ENCODE results near the gene GPD2.
"Not testable (repeated sequence)": the region's sequence is repeated elsewhere in the genome, so short reads cannot be mapped to it uniquely, and the experiment has no call there.

GPD2 gene

DNA sequence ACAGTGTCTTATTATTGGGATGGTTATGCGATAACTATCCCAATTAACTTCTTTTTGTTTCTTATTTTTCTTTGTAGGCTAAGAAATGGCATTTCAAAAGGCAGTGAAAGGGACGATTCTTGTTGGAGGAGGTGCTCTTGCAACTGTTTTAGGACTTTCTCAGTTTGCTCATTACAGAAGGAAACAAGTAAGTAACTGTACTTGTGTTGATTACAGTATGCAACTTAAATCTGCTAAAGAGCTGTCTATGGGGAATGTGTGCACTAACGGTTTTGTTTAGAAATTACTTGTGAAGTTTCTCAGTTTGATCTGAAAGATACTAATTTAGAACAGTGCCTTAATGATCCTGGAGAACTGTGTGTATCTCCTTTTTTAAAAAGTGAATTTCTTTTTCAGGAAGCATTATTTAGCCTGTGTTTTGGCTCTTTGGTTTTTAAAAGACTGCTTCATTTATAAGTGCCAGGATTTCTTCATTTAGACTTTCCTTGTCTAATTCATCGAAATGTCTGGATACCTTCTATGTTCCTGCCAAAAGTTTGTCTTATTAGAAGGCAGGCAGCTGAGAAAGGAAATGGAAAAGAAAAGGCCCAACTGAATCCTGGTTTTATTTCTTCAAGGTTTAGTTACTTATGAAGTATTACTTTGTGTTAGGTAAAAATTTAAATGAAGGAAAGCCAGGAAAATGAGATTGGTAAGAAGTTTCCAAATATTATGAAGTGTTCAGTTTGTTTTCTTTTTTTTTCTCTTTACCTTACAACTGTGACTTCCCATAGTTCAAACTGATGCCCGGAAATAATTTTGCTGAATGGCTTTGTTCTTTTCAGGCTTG, 40.1 kb downstream of the GPD2 start:
- DNase-seq (ENCODE audit: low read depth), result no peak

DNA sequence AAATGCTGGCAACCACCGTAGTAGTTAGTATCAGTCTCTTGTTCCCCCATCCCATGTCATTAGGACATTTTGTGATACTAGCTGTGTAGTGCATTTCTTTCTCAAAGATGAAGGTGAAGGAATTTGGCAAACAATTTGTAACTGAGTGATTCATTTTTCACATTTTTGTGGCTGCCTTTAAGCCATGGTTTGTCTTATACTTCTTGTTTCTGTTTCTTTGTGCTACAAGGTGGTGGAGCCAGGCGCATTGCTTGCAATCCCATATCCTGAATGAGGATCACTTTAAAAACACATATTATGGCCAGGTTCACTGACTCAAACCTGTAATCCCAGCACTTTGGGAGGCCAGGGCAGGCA, 40.6 kb downstream of the GPD2 start:
- no peak for DNase-seq (ENCODE audit: low read depth)

DNA sequence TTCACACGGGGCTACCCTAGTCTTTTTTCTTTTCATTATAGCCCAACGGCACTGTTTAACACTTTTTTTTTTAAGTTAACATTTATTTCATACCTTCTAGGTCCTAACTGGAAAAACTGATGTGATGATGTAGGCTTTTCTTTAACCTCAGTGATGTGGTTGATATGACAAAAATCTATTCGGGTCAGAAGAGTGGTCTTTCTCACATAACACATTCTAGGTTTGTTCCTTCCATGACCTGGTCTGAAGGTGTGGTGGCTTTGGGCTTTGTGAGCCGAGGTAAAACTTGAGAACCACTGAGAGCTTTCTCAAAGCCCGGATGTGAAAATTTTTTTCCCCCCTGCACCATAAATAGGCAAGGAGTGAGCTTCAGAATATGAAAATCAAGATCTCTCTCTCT, 44.2 kb downstream of the GPD2 start:
- no peak for DNase-seq (ENCODE audit: low read depth)

DNA sequence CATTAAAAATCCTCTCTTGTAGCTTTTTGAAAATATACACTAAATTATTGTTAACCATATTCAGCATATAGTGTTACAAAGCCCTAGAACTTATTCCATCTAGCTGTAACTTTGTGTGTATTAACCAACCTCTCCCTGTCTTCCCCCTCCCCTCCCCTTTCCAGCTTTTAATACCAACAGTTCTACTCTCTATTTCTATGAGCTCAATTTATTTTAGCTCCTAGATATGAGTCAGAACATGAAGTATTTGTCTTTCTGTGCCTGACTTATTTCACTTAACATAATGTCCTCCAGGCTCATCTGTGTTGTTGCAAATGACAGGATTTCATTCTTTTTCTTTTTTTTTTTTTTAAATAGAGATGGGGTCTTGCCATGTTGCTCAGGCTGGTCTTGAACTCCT, 45.1 kb downstream of the GPD2 start:
- no peak for DNase-seq (ENCODE audit: low read depth)

DNA sequence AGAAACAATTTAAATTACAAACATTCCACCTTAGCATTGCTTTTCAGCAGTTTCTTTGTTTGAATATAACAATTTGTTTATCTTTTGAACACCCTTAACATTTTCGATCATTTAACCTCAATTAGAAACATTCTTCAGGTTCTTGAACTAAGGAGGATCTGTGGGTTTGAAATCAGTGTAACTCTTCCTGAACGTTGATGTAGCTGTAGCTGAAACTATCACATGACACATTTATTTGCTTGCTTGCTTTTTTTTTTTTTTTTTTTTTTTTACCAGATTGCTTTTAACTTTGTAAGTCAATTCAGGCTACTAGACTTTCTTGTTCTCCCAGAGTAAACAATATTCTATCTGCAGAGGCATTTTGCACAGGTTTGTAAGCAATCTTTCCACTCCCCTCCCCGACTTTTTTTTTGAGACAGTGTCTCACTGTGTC, 47.6 kb downstream of the GPD2 start:
- no peak for DNase-seq (ENCODE audit: low read depth)

DNA sequence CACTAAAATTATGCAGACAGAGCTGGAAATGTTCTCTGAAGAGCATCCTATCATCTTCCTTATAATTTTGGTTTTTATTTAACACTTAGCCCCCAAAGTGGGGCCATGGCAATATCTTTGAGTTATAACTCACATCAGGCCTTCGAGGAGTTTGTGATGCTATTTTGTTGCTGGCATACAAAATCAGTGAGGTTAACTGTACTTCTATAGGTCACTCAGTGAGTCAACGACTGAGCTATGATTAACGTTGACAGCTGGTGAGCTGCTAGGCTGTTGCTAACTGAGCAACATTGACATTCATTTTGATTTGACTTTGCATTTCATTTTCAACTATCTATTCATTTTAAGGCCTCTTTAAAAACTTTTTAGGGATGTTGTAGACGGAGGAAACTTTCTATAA, 50.0 kb downstream of the GPD2 start:
- DNase-seq (ENCODE audit: low read depth), result no peak

DNA sequence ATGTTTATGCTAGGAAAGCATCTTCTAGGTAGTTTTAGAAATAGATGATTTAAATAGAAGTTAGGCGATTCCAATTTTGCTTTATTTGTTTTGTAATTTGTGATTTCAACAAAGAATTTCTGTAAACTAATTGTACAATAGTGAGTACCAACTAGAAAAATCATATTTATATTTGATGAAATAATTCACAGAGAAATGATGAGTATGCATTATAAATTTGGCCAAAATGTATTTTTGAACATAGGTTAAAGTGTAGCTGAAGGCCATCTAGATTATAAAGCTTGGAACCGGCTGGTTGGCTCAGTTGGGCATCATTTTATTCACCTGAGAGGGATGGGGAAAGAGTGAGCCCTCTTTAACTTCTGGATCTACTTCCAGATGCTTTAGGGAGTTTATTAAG, 50.4 kb downstream of the GPD2 start:
- no peak for DNase-seq (ENCODE audit: low read depth)

DNA sequence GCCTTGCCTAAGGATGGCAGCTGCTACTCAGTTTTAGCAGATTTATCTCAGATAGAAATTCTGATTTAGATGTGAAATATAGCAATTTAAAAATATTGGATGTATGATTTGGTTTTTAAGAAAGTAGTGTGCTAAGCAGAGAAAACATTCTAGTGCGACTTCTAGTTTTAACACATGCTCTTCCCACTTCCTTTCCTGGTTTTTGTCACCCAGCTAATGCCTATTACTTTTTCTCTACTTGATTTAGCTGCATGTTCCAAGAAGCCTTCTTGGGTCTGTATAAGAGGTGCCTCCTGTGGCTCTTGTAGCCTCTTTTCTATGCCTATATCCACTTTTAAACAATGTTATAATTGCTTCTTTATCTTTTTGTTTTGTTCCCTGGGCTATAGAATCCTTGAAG, 53.0 kb downstream of the GPD2 start:
- DNase-seq (ENCODE audit: low read depth), result no peak

DNA sequence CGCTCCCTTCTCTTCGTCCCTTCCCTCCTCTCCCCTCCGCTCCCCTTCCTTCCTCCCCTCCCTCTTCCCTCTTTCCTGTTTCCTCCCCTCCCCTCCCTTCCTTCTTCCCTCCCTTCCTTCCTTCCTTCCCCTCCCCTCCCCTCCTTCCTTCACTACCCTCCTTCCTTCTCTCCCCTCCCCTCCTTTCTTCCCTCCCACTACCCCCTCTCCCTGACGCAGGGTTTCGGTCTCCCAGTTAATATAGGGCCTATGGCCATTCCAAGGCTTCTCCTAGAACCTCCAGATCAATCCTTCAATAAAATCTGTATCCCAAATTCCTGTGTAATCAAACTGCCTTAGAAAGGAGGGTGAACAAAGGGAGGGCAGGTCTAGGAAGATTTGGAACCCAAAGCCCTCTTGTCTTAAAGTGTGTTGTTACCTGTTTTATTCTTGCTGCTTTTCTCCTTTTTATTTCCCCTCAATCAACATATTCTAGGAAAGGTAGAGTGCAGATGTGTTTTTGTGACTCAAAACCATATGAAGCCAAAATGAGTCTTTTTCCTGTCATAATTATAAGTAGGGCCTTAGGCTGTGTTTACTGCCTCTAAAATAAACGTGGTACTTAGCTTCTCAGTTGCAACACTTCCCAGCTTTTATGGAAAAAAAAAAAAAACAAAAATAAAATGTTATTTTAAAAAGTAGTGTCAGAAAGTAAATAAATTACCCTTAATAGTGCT, 53.7 kb downstream of the GPD2 start:
- DNase-seq (ENCODE audit: low read depth), result no peak

DNA sequence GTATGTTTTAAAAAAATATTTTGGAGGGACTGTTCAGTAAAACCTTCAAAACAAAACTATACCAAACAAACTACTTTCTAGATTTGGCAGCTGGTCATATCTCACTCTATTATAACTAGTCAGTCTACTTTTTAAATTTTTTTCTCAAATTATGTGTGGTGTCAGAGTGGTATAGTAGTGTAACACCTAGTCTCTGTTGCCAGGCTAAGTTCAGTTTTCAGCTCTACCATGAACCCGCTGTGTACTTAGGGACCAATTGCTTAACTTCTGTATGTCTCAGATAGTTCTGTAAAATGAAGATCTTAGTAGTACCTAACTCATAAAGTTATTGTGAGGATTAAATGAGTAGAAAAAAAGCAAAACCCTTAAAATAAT, 54.3 kb downstream of the GPD2 start:
- DNase-seq (ENCODE audit: low read depth), result no peak

DNA sequence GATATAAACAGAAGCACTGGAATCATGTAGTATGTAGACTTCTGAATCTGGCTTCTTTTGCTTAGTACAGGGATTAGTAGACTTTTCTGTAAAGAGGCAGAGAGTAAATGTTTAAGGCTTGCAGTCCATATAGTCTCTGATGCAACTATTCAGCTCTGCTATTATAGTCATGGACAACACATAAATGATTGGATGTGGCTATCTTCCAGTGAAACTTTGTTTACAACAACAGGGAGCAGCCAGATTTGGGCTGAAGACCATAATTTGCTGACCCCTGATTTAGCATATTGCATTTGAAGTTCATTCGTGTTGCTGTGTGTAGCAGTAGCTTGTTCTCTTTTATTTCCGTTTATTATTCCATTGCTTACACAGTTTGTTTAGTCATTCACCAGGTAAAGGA, 55.0 kb downstream of the GPD2 start:
- DNase-seq (ENCODE audit: low read depth), result no peak

DNA sequence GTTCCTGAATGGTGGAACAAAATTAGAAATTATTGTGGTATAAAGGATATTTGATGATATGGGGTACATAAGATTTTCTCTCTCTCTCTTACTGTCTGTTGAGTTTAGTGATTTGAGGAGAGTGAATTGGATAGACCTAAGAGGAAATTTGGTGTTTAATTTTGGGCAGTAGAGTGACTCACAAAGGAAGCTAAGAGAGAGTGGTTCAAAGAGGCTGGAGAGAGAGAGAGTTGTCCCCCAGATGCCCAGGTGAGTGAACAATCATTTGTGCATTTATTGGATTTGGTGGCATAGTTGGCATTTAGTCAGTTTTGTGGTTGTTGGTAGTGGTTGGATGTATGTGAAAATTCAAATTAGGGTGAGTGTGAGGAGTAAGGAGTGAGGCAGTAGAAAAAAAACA, 56.8 kb downstream of the GPD2 start:
- no peak for DNase-seq (ENCODE audit: low read depth)

DNA sequence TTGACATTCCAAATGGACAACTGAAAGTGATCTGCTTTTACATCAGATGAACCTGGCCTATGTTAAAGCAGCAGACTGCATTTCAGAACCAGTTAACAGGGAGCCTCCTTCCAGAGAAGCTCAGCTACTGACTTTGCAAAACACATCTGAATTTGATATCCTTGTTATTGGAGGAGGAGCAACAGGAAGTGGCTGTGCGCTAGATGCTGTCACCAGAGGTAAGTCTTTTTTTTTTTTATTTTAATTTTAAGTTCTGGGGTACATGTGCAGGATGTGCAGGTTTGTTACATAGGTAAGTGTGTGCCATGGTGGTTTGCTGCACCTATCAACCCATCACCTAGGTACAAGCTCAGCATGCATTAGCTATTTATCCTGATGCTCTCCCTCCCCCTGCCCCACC, 59.8 kb downstream of the GPD2 start:
- not testable (repeated sequence) for DNase-seq (ENCODE audit: low read depth)

DNA sequence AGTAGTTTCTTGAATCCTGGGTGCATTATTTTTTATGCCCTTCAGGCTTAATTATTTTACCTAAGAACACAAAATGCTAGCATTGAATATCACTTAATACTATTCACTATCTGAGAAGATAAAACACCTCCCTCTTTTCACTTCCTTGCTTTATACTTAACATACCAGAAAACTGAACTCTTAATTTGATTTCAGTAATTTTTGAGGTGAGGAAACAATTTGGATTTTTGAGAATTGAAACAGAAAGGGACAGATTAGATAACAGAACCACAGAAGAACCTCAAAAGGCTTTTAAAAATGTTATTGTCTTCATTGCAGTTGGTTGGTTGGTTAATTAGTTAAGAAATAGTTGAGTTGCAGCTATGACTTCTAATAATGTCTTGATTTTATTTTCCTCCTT, 69.5 kb downstream of the GPD2 start:
- DNase-seq (ENCODE audit: low read depth), result no peak

DNA sequence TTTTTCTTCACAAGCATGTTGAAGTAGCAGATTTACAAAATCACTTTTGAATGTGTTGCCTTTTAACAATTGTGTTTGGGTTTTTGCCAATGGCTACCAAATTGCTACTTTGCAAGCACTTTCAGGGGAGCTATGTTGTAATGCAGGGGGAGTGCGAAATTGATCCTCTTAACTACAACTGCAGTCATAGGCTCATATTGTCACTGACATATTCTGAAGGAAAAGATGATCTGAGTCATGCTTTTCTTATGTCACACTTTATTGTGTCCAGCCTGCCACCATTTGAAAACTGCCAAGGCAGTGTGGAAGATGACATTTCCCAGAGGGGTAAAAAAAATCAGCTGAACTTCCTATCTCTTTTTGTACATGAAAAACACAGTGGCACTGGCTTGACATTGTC, 74.9 kb downstream of the GPD2 start:
- no peak for DNase-seq (ENCODE audit: low read depth)

DNA sequence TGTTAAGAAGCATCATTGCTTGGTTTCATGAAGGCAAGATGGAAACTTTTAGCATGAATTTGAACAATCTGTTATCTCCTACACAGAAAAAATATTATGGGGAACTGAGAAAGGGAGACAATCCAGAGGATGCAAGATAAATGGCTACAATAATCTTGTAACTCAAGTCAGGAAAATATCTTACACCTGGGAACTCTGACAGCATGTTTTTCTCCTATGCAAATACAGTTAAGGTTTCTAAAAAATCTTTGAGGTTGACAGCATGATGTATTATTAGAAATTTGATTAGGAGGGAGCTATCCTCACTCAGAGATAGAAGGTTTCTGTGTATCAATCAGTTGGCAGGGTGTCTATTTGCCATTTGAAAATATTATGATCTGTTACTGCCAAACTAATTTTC, 75.6 kb downstream of the GPD2 start:
- DNase-seq (ENCODE audit: low read depth), result no peak

DNA sequence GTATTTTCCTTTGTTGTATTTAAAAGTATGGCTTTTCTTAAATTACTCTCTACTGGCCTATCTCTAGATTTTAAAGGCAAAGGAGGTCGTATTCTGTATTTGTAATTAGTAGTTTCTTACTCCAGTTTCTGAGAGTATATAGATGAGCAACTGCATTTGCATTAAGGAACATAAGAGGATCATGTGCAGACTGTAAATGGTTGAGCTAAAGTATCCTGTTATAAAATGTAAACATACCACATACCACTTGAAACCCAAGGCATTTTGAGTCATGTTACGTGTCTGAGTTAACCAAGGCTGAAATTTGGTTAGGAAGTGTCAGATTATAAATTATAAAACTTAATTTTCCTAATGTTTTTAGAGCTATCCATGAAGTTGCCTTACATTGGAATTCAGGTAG, 76.3 kb downstream of the GPD2 start:
- no peak for DNase-seq (ENCODE audit: low read depth)

DNA sequence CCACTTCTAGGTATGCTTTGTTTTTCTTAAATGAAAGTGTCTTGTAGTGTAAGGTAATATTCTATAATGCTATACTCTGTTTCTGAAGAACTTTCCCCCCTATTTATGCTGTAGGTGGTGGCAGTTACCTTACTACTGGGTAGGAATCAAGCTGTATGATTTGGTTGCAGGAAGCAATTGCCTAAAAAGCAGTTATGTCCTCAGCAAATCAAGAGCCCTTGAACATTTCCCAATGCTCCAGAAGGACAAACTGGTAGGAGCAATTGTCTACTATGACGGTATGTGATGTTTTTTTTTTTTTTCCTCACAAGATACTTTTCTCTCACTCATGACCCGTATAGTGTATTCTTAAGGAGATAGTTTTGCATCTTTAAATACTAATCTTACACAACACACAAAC, 77.0 kb downstream of the GPD2 start:
- DNase-seq (ENCODE audit: low read depth), result no peak

DNA sequence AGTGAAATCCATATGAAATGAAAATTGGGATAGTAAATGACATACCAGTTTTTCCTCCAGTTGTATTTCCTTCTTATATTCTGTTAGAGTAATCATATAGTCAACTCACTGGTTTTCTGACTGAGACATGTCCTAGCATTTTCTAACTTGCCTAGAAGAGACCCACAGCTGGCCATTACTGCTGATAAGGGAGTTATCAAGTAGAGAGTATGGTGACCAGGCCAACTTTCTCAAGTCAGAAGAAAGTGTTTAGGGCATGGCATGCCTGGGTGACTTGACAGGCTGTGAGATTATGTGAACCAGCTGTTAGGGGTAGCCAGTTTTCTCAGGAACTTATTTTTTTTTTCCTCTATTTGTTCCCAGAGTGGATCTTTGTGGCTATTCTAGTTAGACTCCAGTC, 81.2 kb downstream of the GPD2 start:
- no peak for DNase-seq (ENCODE audit: low read depth)

DNA sequence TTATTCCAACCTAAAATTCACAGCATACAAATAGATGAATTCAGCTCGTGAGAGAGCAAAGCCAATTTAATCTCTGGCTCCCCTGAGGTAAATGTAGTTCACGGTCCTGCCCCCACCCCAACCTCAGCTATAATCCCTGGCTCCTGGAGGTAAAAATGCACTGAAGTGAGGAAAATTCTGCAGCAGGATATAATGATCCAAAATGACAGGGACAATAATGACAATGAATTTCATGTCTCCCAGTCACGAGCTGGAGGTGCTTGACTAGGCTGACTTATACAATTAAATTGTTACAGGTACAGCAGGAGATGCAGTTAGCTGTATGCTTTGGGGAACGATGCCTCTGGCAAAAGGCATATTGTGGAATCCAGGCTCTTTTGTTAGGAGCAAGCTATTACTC, 82.0 kb downstream of the GPD2 start:
- no peak for DNase-seq (ENCODE audit: low read depth)

DNA sequence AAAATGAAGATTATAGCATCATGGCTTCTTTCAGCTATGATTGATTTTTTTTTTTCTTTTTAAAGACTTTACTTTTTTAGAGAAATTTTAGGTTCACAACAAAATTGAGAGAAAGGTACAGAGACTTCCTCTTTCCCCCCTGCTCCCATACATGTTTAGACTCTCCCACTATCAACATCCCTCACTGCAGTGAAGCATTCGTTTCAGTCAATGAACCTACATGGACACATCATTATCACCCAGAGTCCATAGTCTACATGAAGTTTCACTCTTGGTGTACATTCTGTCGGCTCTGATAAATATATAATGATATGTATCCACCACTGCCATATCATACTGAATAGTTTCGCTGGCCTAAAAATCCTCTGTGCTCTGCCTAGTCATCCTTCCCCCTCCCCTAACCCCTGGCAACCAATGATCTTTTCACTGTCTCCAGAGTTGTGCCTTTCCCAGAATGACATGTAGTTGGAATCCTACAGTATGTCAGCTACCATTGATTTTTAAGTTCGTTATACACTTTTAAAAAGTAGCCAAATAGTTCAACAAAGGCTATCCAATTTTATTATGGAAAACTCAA, 86.8 kb downstream of the GPD2 start:
- DNase-seq (ENCODE audit: low read depth), result no peak

DNA sequence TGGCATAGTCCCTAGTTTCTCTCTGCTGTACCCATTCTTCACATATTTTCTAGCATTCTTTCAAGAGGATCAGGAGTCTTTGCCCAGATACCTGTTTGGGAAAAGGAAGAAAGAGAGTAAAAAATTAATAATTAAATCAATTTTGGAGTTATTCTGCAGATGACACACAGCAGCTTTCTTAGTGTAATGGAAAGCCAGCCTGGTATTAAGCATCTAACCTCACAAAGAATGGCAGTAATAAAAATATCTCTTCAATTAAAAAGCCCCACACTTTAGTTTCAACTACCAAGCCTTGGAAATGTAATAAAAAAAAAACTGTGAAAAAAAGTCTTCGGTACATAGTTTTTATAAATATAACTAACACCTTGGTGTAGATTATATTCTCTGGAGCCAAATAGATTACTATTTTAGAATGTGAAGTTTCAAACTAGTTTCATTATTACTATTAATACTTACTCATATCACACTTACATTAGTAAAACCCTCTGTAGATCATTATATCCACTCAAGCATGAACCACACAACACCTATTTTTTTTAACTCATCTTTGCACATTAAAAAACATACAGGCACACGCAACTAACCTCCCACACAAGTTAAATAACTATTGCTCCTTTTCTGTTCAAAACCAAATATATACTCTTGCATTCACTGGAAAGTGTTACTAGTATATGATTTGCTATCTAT, 90.9 kb downstream of the GPD2 start:
- no peak for DNase-seq (ENCODE audit: low read depth)

DNA sequence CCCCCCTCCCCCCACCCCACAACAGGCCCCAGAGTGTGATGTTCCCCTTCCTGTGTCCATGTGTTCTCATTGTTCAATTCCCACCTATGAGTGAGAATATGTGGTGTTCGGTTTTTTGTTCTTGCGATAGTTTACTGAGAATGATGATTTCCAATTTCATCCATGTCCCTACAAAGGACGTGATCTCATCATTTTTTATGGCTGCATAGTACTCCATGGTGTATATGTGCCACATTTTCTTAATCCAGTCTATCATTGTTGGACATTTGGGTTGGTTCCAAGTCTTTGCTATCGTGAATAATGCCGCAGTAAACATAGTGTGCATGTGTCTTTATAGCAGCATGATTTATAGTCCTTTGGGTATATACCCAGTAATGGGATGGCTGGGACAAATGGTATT, 92.4 kb downstream of the GPD2 start:
- DNase-seq (ENCODE audit: low read depth), result not testable (repeated sequence)
